ENCODE results near the gene FOXP4.

- no peak for TF ChIP-seq CTCF (IDR thresholded peaks at IDR 0.05; ENCODE audit: insufficient read depth, low read depth, low read length)
- TF ChIP-seq EZH2 (IDR thresholded peaks at IDR 0.05; ENCODE audit: insufficient read depth, low read length): no peak
Observed at GRCh38 chr6:41645007-41645618, 98.9 kb downstream of the FOXP4 start.

All from astrocyte (in vitro differentiated cells and primary cell).